HG03108 (cell line): ENCODE data around the gene DDAH2.
A peak's percentile ranks its signal among the peaks of the same experiment; 100 is the strongest.

ENCODE experiments used
- ATAC-seq: cut with Tn5 transposase; IDR thresholded peaks from one replicate; pipeline ENCODE4 v1.9.1; 2021; ENCODE audit warnings: moderate library complexity; ENCODE audit not compliant: unreplicated experiment

The DDAH2 gene

DNA sequence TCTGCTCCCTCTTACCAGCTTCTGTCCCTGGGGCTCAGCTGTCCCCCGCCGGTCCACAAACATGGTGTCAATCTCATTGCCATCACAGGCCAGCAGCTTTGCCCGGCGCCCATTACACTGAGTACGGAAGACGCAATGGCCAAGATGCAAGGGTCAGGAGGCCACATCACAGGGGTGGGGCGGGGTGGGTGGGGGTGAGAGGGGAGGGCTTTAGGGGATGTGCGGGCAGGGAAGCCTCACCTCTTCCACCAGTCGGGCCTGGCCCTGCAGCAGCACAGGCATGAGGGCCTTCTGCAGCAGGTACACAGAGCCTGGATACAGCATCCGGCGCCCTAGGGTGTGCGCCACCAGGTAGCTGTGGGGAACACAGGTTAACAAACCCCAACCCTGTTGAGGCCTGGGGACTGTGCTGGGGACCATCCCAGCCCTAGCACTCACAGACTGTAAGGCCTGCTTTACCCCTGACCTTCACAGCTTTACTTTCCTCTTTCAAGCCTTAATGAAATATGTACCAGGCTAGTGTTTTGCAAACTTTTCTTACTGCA lies 37.5 kb downstream of the DDAH2 start:
- no peak for ATAC-seq

- ATAC-seq = no peak
Measured at GRCh38 chr6:31691078-31691463, 38.0 kb downstream of the DDAH2 start.

GRCh38 chr6:31690231-31691077 lies 38.6 kb downstream of the DDAH2 start:
- no peak for ATAC-seq

DNA sequence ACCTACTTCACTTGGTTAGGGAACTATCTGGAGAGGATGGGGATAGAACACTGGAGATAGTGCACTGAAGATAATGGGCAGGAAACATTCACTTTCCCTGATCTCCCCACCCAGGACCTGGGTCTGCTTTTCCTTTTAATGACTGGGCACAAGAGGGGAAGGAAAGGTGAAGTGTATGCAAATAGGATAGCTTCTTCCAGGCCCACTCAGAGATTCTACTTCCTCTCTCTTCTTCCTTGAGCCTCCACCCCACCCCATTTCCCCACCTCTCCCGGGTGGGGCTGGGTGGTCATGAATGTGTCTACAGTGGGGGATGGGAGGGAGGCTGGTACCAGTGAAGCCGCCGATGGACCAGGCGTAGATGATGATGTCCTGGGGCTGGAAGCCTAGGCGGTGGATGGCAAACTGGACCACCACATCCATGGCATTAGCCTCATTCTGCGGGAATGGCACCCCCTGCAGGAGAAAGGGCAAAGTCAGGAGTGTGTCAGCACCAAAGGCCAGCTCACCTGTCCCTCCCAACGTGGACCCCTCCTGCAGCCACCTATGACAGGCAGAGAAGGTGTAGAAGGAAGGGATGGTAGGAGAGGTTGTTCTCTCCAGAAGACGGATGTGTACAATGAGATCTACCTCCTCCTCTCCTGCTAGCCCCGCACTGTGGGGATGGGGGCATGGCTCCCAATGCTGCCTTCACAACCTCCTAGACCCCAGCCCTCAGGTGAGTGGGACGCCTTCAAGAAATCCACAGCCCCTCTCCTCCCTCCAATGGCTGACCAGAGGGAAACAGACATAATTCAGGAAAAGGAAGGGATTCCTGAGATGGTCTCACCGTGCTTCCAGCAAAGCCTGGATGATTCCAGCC lies 39.6 kb downstream of the DDAH2 start:
- ATAC-seq = no peak

GRCh38 chr6:31687860-31688693 lies 41.0 kb downstream of the DDAH2 start:
- ATAC-seq = no peak

- no peak for ATAC-seq
Measured at GRCh38 chr6:31687321-31687720, 41.8 kb downstream of the DDAH2 start.

GRCh38 chr6:31686483-31686882 lies 42.6 kb downstream of the DDAH2 start:
- no peak for ATAC-seq

GRCh38 chr6:31683591-31683990 lies 45.5 kb downstream of the DDAH2 start:
- ATAC-seq = no peak

DNA sequence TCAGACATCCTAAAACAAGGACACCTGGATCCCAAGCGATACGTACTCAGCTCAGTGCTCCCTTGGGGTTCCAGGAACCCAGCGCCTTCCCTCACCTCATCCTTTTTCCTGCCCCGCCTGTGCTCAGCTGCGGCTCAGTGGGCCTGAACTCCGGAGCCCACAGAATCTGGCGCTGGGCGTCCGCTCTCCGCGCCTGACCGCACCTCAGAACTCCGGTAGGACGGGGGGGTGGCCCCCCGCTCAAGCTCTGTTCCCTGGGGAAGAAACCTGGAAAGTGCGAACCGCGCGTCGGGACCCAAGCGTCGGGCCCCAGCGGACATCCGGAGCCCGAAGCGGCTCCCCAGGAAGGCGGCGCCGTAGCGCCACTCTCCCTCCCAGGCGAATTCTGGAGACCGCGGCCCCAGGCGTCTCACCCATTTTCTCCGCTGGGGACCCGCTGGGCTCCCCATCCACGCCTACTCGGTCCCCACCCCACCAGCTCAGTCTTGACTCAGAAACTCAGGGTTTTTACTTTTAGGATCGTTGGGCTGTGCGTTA lies 47.9 kb downstream of the DDAH2 start:
- ATAC-seq = no peak

DNA sequence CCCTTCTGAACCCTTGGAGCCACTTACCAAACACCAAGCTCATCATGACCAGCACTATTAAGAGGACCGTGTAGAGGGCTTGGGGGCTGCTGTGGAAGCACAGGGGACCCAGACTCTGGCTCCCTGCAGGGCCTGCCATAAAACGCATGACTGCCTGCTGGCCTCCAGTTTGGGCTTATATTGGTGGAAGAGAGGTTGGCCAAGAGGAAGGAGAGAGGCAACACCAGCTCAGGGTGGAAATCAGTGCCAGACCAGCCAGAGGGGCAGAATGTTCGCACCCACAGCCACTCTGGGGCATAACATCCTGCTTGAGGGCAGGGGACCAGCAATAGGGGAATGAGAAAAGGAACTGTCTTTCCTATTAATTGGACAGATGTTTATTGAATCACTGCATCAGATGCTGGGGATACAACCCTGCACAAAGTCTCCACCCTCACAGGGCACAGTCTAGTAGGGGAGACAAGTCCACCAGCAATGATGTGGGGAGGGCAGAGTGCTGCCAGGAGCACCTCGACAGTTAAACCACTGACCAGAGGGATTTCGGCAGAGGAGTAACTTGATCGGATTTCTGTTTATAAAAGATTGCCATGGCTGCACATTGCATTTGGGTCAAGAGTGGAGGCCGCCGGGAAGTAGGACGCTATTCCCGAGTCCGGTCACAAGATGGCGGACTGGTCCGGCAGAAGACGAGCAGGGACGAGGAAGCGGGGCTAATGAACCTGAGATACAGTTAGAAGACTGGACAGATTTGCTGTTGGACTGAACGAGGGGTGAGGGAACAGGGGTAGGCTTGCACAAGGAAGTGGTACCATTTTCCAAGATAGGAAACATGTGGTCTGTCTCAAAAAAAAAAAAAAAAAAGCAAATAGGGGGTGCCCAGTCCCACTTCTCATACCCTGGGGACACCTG lies 48.6 kb downstream of the DDAH2 start, which contains the start of gene LY6G5C:
TSS of gene LY6G5C (minus strand) at position 842 of the 909 bp plus-strand sequence. CDS start at position 148, 694 bp downstream.
- peak; percentile 48 for ATAC-seq

DNA sequence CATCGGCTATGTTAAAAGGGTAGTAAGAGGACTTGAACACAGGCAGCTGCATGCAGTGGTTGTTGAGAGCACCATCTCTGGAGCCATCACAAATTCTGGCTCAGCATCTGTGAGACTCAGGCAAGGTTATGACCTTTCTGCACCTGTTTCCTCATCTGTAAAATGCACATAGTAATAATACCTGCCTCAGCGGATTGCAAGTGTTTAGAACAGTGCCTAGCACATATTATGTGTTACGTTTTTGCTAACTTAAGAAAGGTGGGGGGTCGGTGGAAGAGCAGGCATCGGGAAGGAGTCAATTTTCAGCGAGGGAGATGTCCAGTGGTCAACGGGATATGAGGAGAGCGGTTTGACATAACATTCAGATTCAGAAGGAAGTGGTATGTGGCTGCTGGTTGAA lies 51.1 kb downstream of the DDAH2 start:
- no peak for ATAC-seq
